ENCODE data around the gene PRKAG3. TPM values are rescaled to one million over a fixed set of nuclear protein-coding genes. Genes with fewer than 3 reads are reported as not detected.

The PRKAG3 gene
- total RNA-seq, 1 experiment from 2014 or later = not detected

- Histone ChIP-seq H3K36me3 (ENCODE audit: insufficient read depth, low read length, poor library complexity, severe bottlenecking) (no peaks in the 10 kb centered on the region), H3K27me3 (replicated peaks; ENCODE audit: insufficient read depth, low read depth, low read length, poor library complexity) (no peaks in the 10 kb centered on the region), H3K4me3 (ENCODE audit: low read depth, low read length, poor library complexity, severe bottlenecking) (no peak overlapping the region), H3K27ac (ENCODE audit: low read depth, low read length, poor library complexity, severe bottlenecking) (no peak overlapping the region), H3K4me1 (ENCODE audit: insufficient read depth, low read length, poor library complexity, severe bottlenecking) (no peaks in the 10 kb centered on the region), H3K9me3 (ENCODE audit: low read depth, low read length, poor library complexity, severe bottlenecking) (no peaks in the 10 kb centered on the region)
- TF ChIP-seq CTCF (conservative IDR thresholded peaks at IDR 0.05; ENCODE audit: low read depth, low read length) (no peak), EZH2 (IDR thresholded peaks at IDR 0.05; ENCODE audit: borderline replicate concordance, low read depth, low read length, poor library complexity, severe bottlenecking) (no peak)
- DNase-seq (ENCODE audit: low spot score) = no peak
- ChIA-PET CTCF (no interaction called here), POLR2A (ENCODE audit: low non-redundant PET) (no interaction called here)
- no TSS peak for BruUV-seq (replicated peaks)
- intact Hi-C loops (cut with micrococcal nuclease; ENCODE audit: unreplicated experiment) = no loop called here
Observed at GRCh38 chr2:218823196-218823855, 8.3 kb downstream of the PRKAG3 start.

GRCh38 chr2:218822622-218823021, 9.0 kb downstream of the PRKAG3 start:
- Histone ChIP-seq H3K27me3 (replicated peaks; ENCODE audit: insufficient read depth, low read depth, low read length, poor library complexity) (no peaks in the 10 kb centered on the region), H3K4me1 (ENCODE audit: insufficient read depth, low read length, poor library complexity, severe bottlenecking) (no peaks in the 10 kb centered on the region), H3K27ac (ENCODE audit: low read depth, low read length, poor library complexity, severe bottlenecking) (no peak overlapping the region), H3K36me3 (ENCODE audit: insufficient read depth, low read length, poor library complexity, severe bottlenecking) (no peaks in the 10 kb centered on the region), H3K9me3 (ENCODE audit: low read depth, low read length, poor library complexity, severe bottlenecking) (no peaks in the 10 kb centered on the region), H3K4me3 (ENCODE audit: low read depth, low read length, poor library complexity, severe bottlenecking) (no peak overlapping the region)
- no TSS peak for BruUV-seq (replicated peaks)
- POLR2A ChIA-PET (ENCODE audit: low non-redundant PET) = no interaction called here
- intact Hi-C loops (cut with micrococcal nuclease; ENCODE audit: unreplicated experiment) = no loop called here
- CTCF ChIA-PET = no interaction called here
- no peak for DNase-seq (ENCODE audit: low spot score)
- no peak for TF ChIP-seq EZH2 (IDR thresholded peaks at IDR 0.05; ENCODE audit: borderline replicate concordance, low read depth, low read length, poor library complexity, severe bottlenecking)
- no peak for TF ChIP-seq CTCF (conservative IDR thresholded peaks at IDR 0.05; ENCODE audit: low read depth, low read length)

- Histone ChIP-seq H3K27me3 (replicated peaks; ENCODE audit: insufficient read depth, low read depth, low read length, poor library complexity) (no peaks in the 10 kb centered on the region), H3K4me3 (ENCODE audit: low read depth, low read length, poor library complexity, severe bottlenecking) (no peak overlapping the region), H3K4me1 (ENCODE audit: insufficient read depth, low read length, poor library complexity, severe bottlenecking) (no peaks in the 10 kb centered on the region), H3K36me3 (ENCODE audit: insufficient read depth, low read length, poor library complexity, severe bottlenecking) (no peaks in the 10 kb centered on the region), H3K9me3 (ENCODE audit: low read depth, low read length, poor library complexity, severe bottlenecking) (no peaks in the 10 kb centered on the region), H3K27ac (ENCODE audit: low read depth, low read length, poor library complexity, severe bottlenecking) (no peak overlapping the region)
- no TSS peak for BruUV-seq (replicated peaks)
- CTCF ChIA-PET = no interaction called here
- intact Hi-C loops (cut with micrococcal nuclease; ENCODE audit: unreplicated experiment) = no loop called here
- DNase-seq (ENCODE audit: low spot score) = no peak
- POLR2A ChIA-PET (ENCODE audit: low non-redundant PET) = no interaction called here
- no peak for TF ChIP-seq CTCF (conservative IDR thresholded peaks at IDR 0.05; ENCODE audit: low read depth, low read length)
- TF ChIP-seq EZH2 (IDR thresholded peaks at IDR 0.05; ENCODE audit: borderline replicate concordance, low read depth, low read length, poor library complexity, severe bottlenecking) = no peak
Observed at GRCh38 chr2:218821605-218822211, 9.9 kb downstream of the PRKAG3 start.
